ENCODE data around the gene PIP4K2A. TPM values are rescaled to one million over a fixed set of nuclear protein-coding genes. Genes with fewer than 3 reads are reported as not detected.
"Not testable (repeated sequence)": the region's sequence is repeated elsewhere in the genome, so short reads cannot be mapped to it uniquely, and the experiment has no call there.

PIP4K2A gene
- 10 to 100 TPM; 15.0 to 25.3 (median 21.1) TPM for polyA plus RNA-seq (ENCODE audit: insufficient read length in 10 of 10)
- long read RNA-seq, donor 1, transcript PIP4K2A-202 (10 exons, 3,802 nt), result major isoform, 6 of 6 reads
- long read RNA-seq, donor 1, partial matches to known transcripts, result 0 of 6 reads
- long read RNA-seq, donor 1, other reads (novel, unspliced or antisense), result 0 of 6 reads
- long read RNA-seq, donor 2, transcript PIP4K2A-202 (10 exons, 3,802 nt), result major isoform, 6 of 6 reads
- long read RNA-seq, donor 2, partial matches to known transcripts, result 0 of 6 reads
- long read RNA-seq, donor 2, other reads (novel, unspliced or antisense), result 0 of 6 reads
- long read RNA-seq, donor 3, result 0 reads
- long read RNA-seq, donor 4, partial matches to known transcripts, result 0 of 1 reads
- long read RNA-seq, donor 4, other reads (novel, unspliced or antisense), result 0 of 1 reads
- long read RNA-seq, donor 5, partial matches to known transcripts, result 0 of 4 reads
- long read RNA-seq, donor 5, other reads (novel, unspliced or antisense), result 0 of 4 reads
- long read RNA-seq, donor 6, partial matches to known transcripts, result 0 of 4 reads
- long read RNA-seq, donor 6, other reads (novel, unspliced or antisense), result 0 of 4 reads
- long read RNA-seq, donor 7, partial matches to known transcripts, result 0 of 2 reads
- long read RNA-seq, donor 7, other reads (novel, unspliced or antisense), result 0 of 2 reads
- long read RNA-seq, donor 8, partial matches to known transcripts, result 0 of 3 reads
- long read RNA-seq, donor 8, other reads (novel, unspliced or antisense), result 0 of 3 reads
- long read RNA-seq, donor 9, result 0 reads

GRCh38 chr10:22714479-22715289 lies at the start of gene PIP4K2A:
PIP4K2A (minus strand) TSS chr10:22714578; CDS start chr10:22714326, 252 bp downstream.
- DNase-seq, result peak; percentile 72 to 91 (median 84)

- DNase-seq, result no peak
These were observed 47.3 kb upstream of the PIP4K2A start for GRCh38 chr10:22761569-22762220.

- DNase-seq, result no peak
These were observed 45.6 kb upstream of the PIP4K2A start for GRCh38 chr10:22760025-22760424.

GRCh38 chr10:22758867-22759266 lies 44.5 kb upstream of the PIP4K2A start:
- no peak for DNase-seq

- no peak for DNase-seq
These were observed 39.9 kb upstream of the PIP4K2A start for GRCh38 chr10:22754296-22754695.

- no peak for DNase-seq
These were observed 39.4 kb upstream of the PIP4K2A start for GRCh38 chr10:22753786-22754185.

- no peak for DNase-seq
These were observed 38.0 kb upstream of the PIP4K2A start for GRCh38 chr10:22752272-22752889.

- no peak for DNase-seq
These were observed 35.8 kb upstream of the PIP4K2A start for GRCh38 chr10:22750131-22750530.

GRCh38 chr10:22744858-22745257 lies 30.5 kb upstream of the PIP4K2A start:
- DNase-seq, result not testable (repeated sequence)

GRCh38 chr10:22742678-22743077 lies 28.3 kb upstream of the PIP4K2A start:
- DNase-seq, result no peak

GRCh38 chr10:22741631-22742030 lies 27.3 kb upstream of the PIP4K2A start:
- not testable (repeated sequence) for DNase-seq

GRCh38 chr10:22740180-22740579 lies 25.8 kb upstream of the PIP4K2A start:
- no peak for DNase-seq

GRCh38 chr10:22737587-22737986 lies 23.2 kb upstream of the PIP4K2A start:
- peak in 1 of 3 donors; percentile 19 for DNase-seq

- DNase-seq, result no peak
These were observed 21.8 kb upstream of the PIP4K2A start for GRCh38 chr10:22736134-22736533.

- DNase-seq, result no peak
These were observed 19.6 kb upstream of the PIP4K2A start for GRCh38 chr10:22733992-22734391.

- DNase-seq, result no peak
These were observed 13.3 kb upstream of the PIP4K2A start for GRCh38 chr10:22727663-22728062.

GRCh38 chr10:22727112-22727511 lies 12.7 kb upstream of the PIP4K2A start:
- no peak for DNase-seq

GRCh38 chr10:22724773-22725172 lies 10.4 kb upstream of the PIP4K2A start:
- no peak for DNase-seq

- DNase-seq, result no peak
These were observed 9.4 kb upstream of the PIP4K2A start for GRCh38 chr10:22723783-22724182.

- peak in 1 of 3 donors; percentile 30 for DNase-seq
These were observed 9.0 kb upstream of the PIP4K2A start for GRCh38 chr10:22723343-22723779.

- no peak for DNase-seq
These were observed 8.3 kb upstream of the PIP4K2A start for GRCh38 chr10:22722626-22723169.
